HCT116 (cell line): Measurements from ENCODE around the gene ADARB1. TPM values are rescaled to one million over a fixed set of nuclear protein-coding genes. Genes with fewer than 3 reads are reported as not detected.

ENCODE experiments used
- ATAC-seq: fragments of 200-7000 bp; cut with Tn5 transposase; 2 replicates; pipeline ENCODE4 v1.9.1; 2020; ENCODE audit warnings: mild to moderate bottlenecking, moderate library complexity
- BruUV-seq: library from RNA; stranded (reverse); fragments of 400-500 nt; replicated peaks from 2 replicates; lab custom pipeline; 2021; lab: Mats Ljungman, UMichigan
- CTCF ChIA-PET: fragments of 300-600 bp; sonication (Branson Sonifier 250); formaldehyde crosslinking; loops from one replicate; lab custom pipeline; 2021; ENCODE audit warnings: antibody characterized with exemption; lab: Charles Lee
- POLR2A ChIA-PET: fragments of 300-600, 350-600 bp; sonication (Branson Sonifier 250); formaldehyde crosslinking; loops from one replicate; lab custom pipeline; 2021; ENCODE audit warnings: antibody characterized with exemption; lab: Charles Lee
- RAD21 ChIA-PET, 2 experiments: fragments of 300-600 bp; sonication (Branson Sonifier 250); formaldehyde crosslinking; loops; one replicate each; lab custom pipeline; 2023; ENCODE audit warnings: low total read pairs in 2 of 2; ENCODE audit not compliant: uncharacterized antibody in 2 of 2, unreplicated experiment in 2 of 2, low non-redundant PET in 1 of 2; lab: Charles Lee
- DNase-seq: peaks from one replicate; pipeline ENCODE4 v3.0.0-alpha.2; 2010; ENCODE audit warnings: low read depth, low spot score
- H2AFZ ChIP-seq: fragments of 200-600 bp; shearing (Covaris generic), sonication (generic); 2 replicates; pipeline ENCODE4 v1.6.1; 2017; ENCODE audit warnings: low read depth, mixed run types, mixed read lengths, antibody characterized with exemption, low read length; ENCODE audit not compliant: poor library complexity, severe bottlenecking
- H3K27ac ChIP-seq: 2 replicates; pipeline ENCODE4 v1.5.1; 2012; ENCODE audit warnings: low read depth, low read length
- H3K27me3 ChIP-seq: fragments of 200-600 bp; sonication (generic); 2 replicates; pipeline ENCODE4 v1.6.1; 2016; ENCODE audit warnings: mixed run types, low read length, mixed read lengths; ENCODE audit not compliant: insufficient read depth
- H3K36me3 ChIP-seq, 2 experiments: fragments of 200-500 bp in 1 of 2; fragments of 200-600 bp in 1 of 2; sonication (Bioruptor generic) in 1 of 2; sonication (generic) in 1 of 2; 2 replicates each; pipeline versions ENCODE4 v1.5.1 to v1.6.1; 2014 to 2016; ENCODE audit warnings: low read length in 2 of 2, inconsistent platforms in 1 of 2, mixed read lengths in 1 of 2, mixed run types in 1 of 2; ENCODE audit not compliant: insufficient read depth in 2 of 2, control insufficient read depth in 1 of 2
- H3K4me1 ChIP-seq, 2 experiments: fragments of 200-600 bp in 1 of 2; sonication (generic) in 1 of 2; 2 replicates each; pipeline versions ENCODE4 v1.5.1 to v1.6.1; 2012 to 2017; ENCODE audit warnings: low read length in 2 of 2, inconsistent platforms in 1 of 2, mild to moderate bottlenecking in 1 of 2, mixed read lengths in 1 of 2, mixed run types in 1 of 2, moderate library complexity in 1 of 2; ENCODE audit not compliant: insufficient read depth in 2 of 2, control insufficient read depth in 1 of 2
- H3K4me2 ChIP-seq: fragments of 200-600 bp; sonication (generic); 2 replicates; pipeline ENCODE4 v1.6.1; 2017; ENCODE audit warnings: mixed run types, low read length, mixed read lengths
- H3K4me3 ChIP-seq, 2 experiments: fragments of 200-600 bp in 1 of 2; sonication (generic) in 1 of 2; replicated peaks in 1 of 2; 2 replicates each; pipeline ENCODE4 v1.5.1; 2011 to 2016; ENCODE audit warnings: low read length in 2 of 2, control low read depth in 1 of 2, low read depth in 1 of 2, mild to moderate bottlenecking in 1 of 2, mixed read lengths in 1 of 2, mixed run types in 1 of 2
- H3K79me2 ChIP-seq: fragments of 200-600 bp; sonication (generic); 2 replicates; pipeline ENCODE4 v1.6.1; 2017; ENCODE audit warnings: mild to moderate bottlenecking, mixed run types, low read length, moderate library complexity, mixed read lengths; ENCODE audit not compliant: insufficient read depth
- H3K9ac ChIP-seq: fragments of 200-600 bp; sonication (generic); 2 replicates; pipeline ENCODE4 v1.6.1; 2016; ENCODE audit warnings: low read length, mixed read lengths
- H3K9me2 ChIP-seq: fragments of 200-600 bp; sonication (generic), shearing (Covaris generic); 2 replicates; pipeline ENCODE4 v1.6.1; 2017; ENCODE audit warnings: mixed run types, mild to moderate bottlenecking, moderate library complexity; ENCODE audit not compliant: insufficient read depth
- H3K9me3 ChIP-seq, 2 experiments: fragments of 200-500 bp in 1 of 2; fragments of 200-600 bp in 1 of 2; sonication (Bioruptor generic) in 1 of 2; sonication (generic) in 1 of 2; 2 replicates each; pipeline ENCODE4 v1.6.1; 2014 to 2017; ENCODE audit warnings: low read length in 2 of 2, mixed read lengths in 2 of 2, inconsistent platforms in 1 of 2, low read depth in 1 of 2, mild to moderate bottlenecking in 1 of 2, mixed run types in 1 of 2, moderate library complexity in 1 of 2; ENCODE audit not compliant: control insufficient read depth in 1 of 2, insufficient read depth in 1 of 2
- H4K20me1 ChIP-seq: fragments of 200-600 bp; sonication (generic), shearing (Covaris generic); 2 replicates; pipeline ENCODE4 v1.6.1; 2017; ENCODE audit warnings: mixed run types, mild to moderate bottlenecking, moderate library complexity; ENCODE audit not compliant: insufficient read depth
- ATF3 ChIP-seq: IDR thresholded peaks from 2 replicates; pipeline ENCODE4 v1.6.1; 2012
- CBX3 ChIP-seq: IDR thresholded peaks from 2 replicates; pipeline ENCODE4 v1.6.1; 2012; ENCODE audit warnings: low read depth
- CEBPB ChIP-seq: IDR thresholded peaks from 2 replicates; pipeline ENCODE4 v1.6.1; 2012; ENCODE audit warnings: low read depth
- ELF1 ChIP-seq: IDR thresholded peaks from 2 replicates; pipeline ENCODE4 v1.6.1; 2012; ENCODE audit warnings: low read depth, borderline replicate concordance
- EZH2 ChIP-seq: fragments of 200-600 bp; sonication (generic); IDR thresholded peaks from 2 replicates; pipeline ENCODE4 v1.6.1; 2017; ENCODE audit warnings: antibody characterized with exemption, mixed run types
- EZH2phosphoT487 ChIP-seq: fragments of 200-600 bp; IDR thresholded peaks from 2 replicates; pipeline ENCODE4 v1.6.1; 2018; ENCODE audit warnings: antibody characterized with exemption, borderline replicate concordance
- FOSL1 ChIP-seq: IDR thresholded peaks from 2 replicates; pipeline ENCODE4 v1.6.1; 2012; ENCODE audit warnings: low read depth
- JUND ChIP-seq: IDR thresholded peaks from 2 replicates; pipeline ENCODE4 v1.6.1; 2012
- MAX ChIP-seq: IDR thresholded peaks from 2 replicates; pipeline ENCODE4 v1.6.1; 2012
- POLR2A ChIP-seq: IDR thresholded peaks from 2 replicates; pipeline ENCODE4 v1.7.0; 2011; ENCODE audit warnings: borderline replicate concordance; ENCODE audit not compliant: insufficient read depth, insufficient read length; ENCODE audit errors: extremely low read depth
- POLR2AphosphoS5 ChIP-seq: IDR thresholded peaks from 2 replicates; pipeline ENCODE4 v1.6.1; 2011; ENCODE audit warnings: mild to moderate bottlenecking, low read depth, low read length, moderate library complexity
- RAD21 ChIP-seq: IDR thresholded peaks from 2 replicates; pipeline ENCODE4 v1.6.1; 2012; ENCODE audit warnings: low read depth, mild to moderate bottlenecking
- TCF7L2 ChIP-seq: IDR thresholded peaks from 2 replicates; pipeline ENCODE4 v1.7.0; 2011; ENCODE audit warnings: borderline replicate concordance, inconsistent platforms; ENCODE audit not compliant: insufficient read depth, insufficient read length; ENCODE audit errors: extremely low read depth
- YY1 ChIP-seq: IDR thresholded peaks from 2 replicates; pipeline ENCODE4 v1.6.1; 2011; ENCODE audit warnings: low read length, low read depth, moderate library complexity, mild to moderate bottlenecking; ENCODE audit not compliant: insufficient replicate concordance; ENCODE audit errors: extremely low read depth
- ZFX ChIP-seq: fragments of 450-650 bp; IDR thresholded peaks from 2 replicates; pipeline ENCODE4 v1.6.1; 2017
- ZNF274 ChIP-seq: fragments of 200-500 bp; sonication (Bioruptor generic); IDR thresholded peaks from 2 replicates; pipeline ENCODE4 v1.6.1; 2014; ENCODE audit warnings: mild to moderate bottlenecking, low read depth, low read length, inconsistent platforms
- intact Hi-C: fragments of 100-400 bp; cut with micrococcal nuclease; formaldehyde crosslinking; loops from 2 replicates; pipeline ENCODE4 v1.10.0; 2022
- total RNA-seq: library from RNA; stranded (reverse); gene quantifications from one replicate; pipeline ENCODE4 v1.2.1, GENCODE V29; 2021; ENCODE audit not compliant: unreplicated experiment

Gene ADARB1
- total RNA-seq, 1 experiment from 2014 or later: 13.5 TPM

DNA sequence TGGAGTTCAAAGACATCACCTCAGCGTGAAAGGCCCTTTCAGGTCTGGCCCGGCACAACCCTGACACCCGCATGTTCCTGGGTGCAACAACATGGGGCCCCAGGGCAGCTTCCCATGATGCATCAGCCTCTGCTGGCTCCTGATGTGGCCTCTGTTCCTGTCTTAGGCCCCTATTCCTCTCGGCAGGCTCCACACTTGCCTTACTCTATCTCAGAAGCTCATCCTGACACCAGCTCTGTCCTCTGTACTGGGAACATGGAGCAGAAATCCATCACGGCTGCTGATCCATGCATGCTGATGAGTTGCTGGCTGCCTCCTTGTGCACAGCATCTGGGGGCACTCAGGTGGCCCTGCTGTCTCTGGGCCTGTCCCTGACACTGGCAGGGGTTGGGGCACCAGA is 74.6 kb downstream of the ADARB1 start:
- ATAC-seq: no peak
- H3K9me3 ChIP-seq: no peaks in the 10 kb centered on the region
- no peaks in the 10 kb centered on the region for H3K36me3 ChIP-seq
- DNase-seq: no peak
- intact Hi-C loops: no loop called here
- H3K27me3 ChIP-seq: no peaks in the 10 kb centered on the region
- no peaks in the 10 kb centered on the region for H3K9me2 ChIP-seq
- CTCF ChIA-PET: interaction anchor here (2.5 kb wide), 1 partner anchor 11 kb away, joined by 15 read pairs; no protein-coding TSS in a partner anchor
- no peak overlapping the region for H3K9ac ChIP-seq
- H4K20me1 ChIP-seq: no peaks in the 10 kb centered on the region
- BruUV-seq: no TSS peak
- peaks cover 8 to 18% of the 10 kb centered on the region in 2 experiments; a peak in 3 of 4 replicates for H3K4me1 ChIP-seq
- POLR2A ChIA-PET: interaction anchor here (1.6 kb wide), 1 partner anchor 139 kb away, joined by 3 read pairs; the partner anchor contains the start of gene POFUT2
- H2AFZ ChIP-seq: no peak overlapping the region
- H3K4me2 ChIP-seq: no peak overlapping the region
- H3K79me2 ChIP-seq: no peaks in the 10 kb centered on the region
- RAD21 ChIA-PET: no interaction called here
- TF ChIP-seq ZNF274 (no peak), ELF1 (no peak), MAX (no peak), TCF7L2 (no peak), POLR2A (no peak), CEBPB (no peak), CBX3 (no peak), YY1 (no peak), RAD21 (no peak), ATF3 (no peak), EZH2phosphoT487 (no peak), ZFX (no peak), EZH2 (no peak), JUND (no peak), FOSL1 (no peak), POLR2AphosphoS5 (no peak)
- no peak overlapping the region for H3K27ac ChIP-seq
- H3K4me3 ChIP-seq: no peak overlapping the region
